ENCODE data around the gene PGM1.

DNA sequence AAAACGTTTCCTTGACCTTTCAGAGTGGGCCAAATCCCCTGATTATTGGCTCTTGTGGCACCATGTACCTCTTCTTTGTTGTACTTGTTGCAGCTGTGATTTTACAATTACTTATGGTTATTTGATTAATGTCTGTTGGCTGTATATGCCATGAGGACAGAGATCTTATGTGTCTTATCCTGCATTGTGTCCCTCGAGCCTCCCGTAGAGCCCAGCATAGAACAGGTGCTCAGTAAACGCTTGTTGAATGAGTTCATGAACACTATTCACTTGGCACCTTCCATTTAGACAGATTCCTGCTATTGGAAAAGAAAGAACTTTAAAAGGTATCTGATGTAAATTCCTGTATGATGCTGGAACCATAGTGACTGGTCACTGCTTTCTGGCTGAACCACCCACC is 48.4 kb downstream of the PGM1 start:
- TF ChIP-seq, protein P1, sequence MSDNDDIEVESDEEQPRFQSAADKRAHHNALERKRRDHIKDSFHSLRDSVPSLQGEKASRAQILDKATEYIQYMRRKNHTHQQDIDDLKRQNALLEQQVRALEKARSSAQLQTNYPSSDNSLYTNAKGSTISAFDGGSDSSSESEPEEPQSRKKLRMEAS (IDR thresholded peaks at IDR 0.05; ENCODE audit: low read depth, low read length) = no peak
- TF ChIP-seq, protein P2, sequence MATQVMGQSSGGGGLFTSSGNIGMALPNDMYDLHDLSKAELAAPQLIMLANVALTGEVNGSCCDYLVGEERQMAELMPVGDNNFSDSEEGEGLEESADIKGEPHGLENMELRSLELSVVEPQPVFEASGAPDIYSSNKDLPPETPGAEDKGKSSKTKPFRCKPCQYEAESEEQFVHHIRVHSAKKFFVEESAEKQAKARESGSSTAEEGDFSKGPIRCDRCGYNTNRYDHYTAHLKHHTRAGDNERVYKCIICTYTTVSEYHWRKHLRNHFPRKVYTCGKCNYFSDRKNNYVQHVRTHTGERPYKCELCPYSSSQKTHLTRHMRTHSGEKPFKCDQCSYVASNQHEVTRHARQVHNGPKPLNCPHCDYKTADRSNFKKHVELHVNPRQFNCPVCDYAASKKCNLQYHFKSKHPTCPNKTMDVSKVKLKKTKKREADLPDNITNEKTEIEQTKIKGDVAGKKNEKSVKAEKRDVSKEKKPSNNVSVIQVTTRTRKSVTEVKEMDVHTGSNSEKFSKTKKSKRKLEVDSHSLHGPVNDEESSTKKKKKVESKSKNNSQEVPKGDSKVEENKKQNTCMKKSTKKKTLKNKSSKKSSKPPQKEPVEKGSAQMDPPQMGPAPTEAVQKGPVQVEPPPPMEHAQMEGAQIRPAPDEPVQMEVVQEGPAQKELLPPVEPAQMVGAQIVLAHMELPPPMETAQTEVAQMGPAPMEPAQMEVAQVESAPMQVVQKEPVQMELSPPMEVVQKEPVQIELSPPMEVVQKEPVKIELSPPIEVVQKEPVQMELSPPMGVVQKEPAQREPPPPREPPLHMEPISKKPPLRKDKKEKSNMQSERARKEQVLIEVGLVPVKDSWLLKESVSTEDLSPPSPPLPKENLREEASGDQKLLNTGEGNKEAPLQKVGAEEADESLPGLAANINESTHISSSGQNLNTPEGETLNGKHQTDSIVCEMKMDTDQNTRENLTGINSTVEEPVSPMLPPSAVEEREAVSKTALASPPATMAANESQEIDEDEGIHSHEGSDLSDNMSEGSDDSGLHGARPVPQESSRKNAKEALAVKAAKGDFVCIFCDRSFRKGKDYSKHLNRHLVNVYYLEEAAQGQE (IDR thresholded peaks at IDR 0.05; ENCODE audit: low read depth, low read length) = no peak
- TF ChIP-seq CHD4 (IDR thresholded peaks at IDR 0.05) = no peak
- TF ChIP-seq FOS (IDR thresholded peaks at IDR 0.05; ENCODE audit: borderline replicate concordance, extremely low read depth, insufficient read length) = no peak
- no peak for TF ChIP-seq POLR2A (IDR thresholded peaks at IDR 0.05; ENCODE audit: low read depth, low read length)
- TF ChIP-seq, protein P3, sequence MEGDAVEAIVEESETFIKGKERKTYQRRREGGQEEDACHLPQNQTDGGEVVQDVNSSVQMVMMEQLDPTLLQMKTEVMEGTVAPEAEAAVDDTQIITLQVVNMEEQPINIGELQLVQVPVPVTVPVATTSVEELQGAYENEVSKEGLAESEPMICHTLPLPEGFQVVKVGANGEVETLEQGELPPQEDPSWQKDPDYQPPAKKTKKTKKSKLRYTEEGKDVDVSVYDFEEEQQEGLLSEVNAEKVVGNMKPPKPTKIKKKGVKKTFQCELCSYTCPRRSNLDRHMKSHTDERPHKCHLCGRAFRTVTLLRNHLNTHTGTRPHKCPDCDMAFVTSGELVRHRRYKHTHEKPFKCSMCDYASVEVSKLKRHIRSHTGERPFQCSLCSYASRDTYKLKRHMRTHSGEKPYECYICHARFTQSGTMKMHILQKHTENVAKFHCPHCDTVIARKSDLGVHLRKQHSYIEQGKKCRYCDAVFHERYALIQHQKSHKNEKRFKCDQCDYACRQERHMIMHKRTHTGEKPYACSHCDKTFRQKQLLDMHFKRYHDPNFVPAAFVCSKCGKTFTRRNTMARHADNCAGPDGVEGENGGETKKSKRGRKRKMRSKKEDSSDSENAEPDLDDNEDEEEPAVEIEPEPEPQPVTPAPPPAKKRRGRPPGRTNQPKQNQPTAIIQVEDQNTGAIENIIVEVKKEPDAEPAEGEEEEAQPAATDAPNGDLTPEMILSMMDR (IDR thresholded peaks at IDR 0.05 in 2 of 3, conservative IDR thresholded peaks at IDR 0.05 in 1 of 3; ENCODE audit: control insufficient read depth in 2 of 3, extremely low read depth in 1 of 3, insufficient read depth in 1 of 3, low read depth in 3 of 3, low read length in 3 of 3) = no peak
- TF ChIP-seq CEBPB (IDR thresholded peaks at IDR 0.05; ENCODE audit: borderline replicate concordance in 1 of 2, low read depth in 2 of 2, low read length in 2 of 2) = no peak
- TF ChIP-seq JUND (IDR thresholded peaks at IDR 0.05; ENCODE audit: low read depth, low read length) = no peak
- TF ChIP-seq, protein P4, sequence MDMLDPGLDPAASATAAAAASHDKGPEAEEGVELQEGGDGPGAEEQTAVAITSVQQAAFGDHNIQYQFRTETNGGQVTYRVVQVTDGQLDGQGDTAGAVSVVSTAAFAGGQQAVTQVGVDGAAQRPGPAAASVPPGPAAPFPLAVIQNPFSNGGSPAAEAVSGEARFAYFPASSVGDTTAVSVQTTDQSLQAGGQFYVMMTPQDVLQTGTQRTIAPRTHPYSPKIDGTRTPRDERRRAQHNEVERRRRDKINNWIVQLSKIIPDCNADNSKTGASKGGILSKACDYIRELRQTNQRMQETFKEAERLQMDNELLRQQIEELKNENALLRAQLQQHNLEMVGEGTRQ (IDR thresholded peaks at IDR 0.05; ENCODE audit: borderline replicate concordance, low read depth, low read length) = no peak
- TF ChIP-seq DPF2 (IDR thresholded peaks at IDR 0.05) = no peak
- TF ChIP-seq RAD21 (IDR thresholded peaks at IDR 0.05; ENCODE audit: insufficient read depth, low read depth, low read length) = no peak
- no peak for TF ChIP-seq EZH2 (IDR thresholded peaks at IDR 0.05; ENCODE audit: borderline replicate concordance, control insufficient read depth, low read depth, low read length)
- TF ChIP-seq EP300 (IDR thresholded peaks at IDR 0.05; ENCODE audit: borderline replicate concordance in 1 of 2, control insufficient read depth in 1 of 2, low read depth in 2 of 2, low read length in 2 of 2) = no peak

Data from GM12878 (cell line).